DMS153 (cell line): ENCODE results near the gene TMEM240.
"Not testable (repeated sequence)": the region's sequence is repeated elsewhere in the genome, so short reads cannot be mapped to it uniquely, and the experiment has no call there.

ENCODE experiments used
- DNase-seq: peaks from one replicate; lab custom pipeline; 2025; lab: John Stamatoyannopoulos, UW

Gene TMEM240

GRCh38 chr1:1557688-1558087, 17.3 kb upstream of the TMEM240 start:
- not testable (repeated sequence) for DNase-seq

DNA sequence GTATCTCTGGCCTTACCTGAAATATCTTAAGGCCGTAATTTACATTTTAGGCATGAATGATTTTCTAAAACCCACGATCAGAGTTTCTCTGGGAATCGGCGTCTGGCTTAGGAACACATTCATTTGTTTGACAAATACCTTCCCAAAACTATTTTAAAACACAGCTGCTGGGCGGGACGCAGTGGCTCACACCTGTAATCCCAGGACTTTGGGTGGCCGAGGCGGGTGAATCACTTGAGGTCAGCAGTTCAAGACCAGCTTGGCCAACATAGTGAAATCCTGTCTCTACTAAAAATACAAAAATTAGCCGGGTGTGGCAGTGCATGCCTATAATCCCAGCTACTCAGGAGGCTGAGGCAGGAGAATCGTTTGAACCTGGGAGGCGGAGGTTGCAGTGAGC, 16.5 kb upstream of the TMEM240 start:
- not testable (repeated sequence) for DNase-seq

DNA sequence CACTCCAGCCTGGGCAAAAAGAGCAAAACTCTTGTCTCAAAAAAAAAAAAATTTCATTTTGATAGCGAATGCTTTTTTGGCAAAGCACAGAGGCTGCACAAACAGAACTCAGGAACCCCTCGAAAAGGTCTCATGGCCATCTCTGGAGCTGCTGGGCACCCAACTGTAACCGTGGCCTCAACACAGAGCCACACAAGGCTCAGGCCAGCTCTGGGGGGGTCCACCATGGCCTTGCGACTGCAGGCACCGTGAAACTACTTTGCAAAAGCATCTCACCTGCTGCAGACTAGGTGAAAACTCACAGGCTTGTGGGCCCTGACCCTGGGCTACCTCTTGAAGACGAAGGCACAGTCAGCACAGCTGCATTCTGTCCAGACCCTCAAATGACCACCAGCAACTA, 16.1 kb upstream of the TMEM240 start:
- DNase-seq: no peak

GRCh38 chr1:1554926-1555915, 14.8 kb upstream of the TMEM240 start:
- DNase-seq: no peak

GRCh38 chr1:1554550-1554925, 14.1 kb upstream of the TMEM240 start:
- no peak for DNase-seq

- no peak for DNase-seq
Measured at GRCh38 chr1:1553821-1554494, 13.5 kb upstream of the TMEM240 start.

DNA sequence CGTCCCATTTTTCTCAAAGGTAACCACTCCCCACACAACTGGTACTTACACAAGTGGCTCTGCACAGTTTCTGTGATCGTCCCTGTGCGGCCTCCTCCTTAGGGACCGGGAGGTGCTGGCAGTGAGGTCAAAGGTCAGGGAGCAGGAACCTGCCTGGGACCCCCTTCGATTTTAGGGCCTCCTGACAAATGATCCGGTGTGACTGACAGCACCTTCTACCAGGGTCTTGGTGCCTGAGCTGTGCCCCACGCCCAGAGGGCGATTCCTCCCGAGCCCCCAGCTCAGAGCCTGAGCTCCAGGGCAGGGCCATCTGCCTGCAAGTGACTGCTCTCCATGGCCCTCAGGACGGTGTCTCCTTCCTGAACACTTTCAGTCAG, 11.8 kb upstream of the TMEM240 start:
- DNase-seq: no peak

- DNase-seq: no peak
Measured at GRCh38 chr1:1551524-1552262, 11.3 kb upstream of the TMEM240 start.

DNA sequence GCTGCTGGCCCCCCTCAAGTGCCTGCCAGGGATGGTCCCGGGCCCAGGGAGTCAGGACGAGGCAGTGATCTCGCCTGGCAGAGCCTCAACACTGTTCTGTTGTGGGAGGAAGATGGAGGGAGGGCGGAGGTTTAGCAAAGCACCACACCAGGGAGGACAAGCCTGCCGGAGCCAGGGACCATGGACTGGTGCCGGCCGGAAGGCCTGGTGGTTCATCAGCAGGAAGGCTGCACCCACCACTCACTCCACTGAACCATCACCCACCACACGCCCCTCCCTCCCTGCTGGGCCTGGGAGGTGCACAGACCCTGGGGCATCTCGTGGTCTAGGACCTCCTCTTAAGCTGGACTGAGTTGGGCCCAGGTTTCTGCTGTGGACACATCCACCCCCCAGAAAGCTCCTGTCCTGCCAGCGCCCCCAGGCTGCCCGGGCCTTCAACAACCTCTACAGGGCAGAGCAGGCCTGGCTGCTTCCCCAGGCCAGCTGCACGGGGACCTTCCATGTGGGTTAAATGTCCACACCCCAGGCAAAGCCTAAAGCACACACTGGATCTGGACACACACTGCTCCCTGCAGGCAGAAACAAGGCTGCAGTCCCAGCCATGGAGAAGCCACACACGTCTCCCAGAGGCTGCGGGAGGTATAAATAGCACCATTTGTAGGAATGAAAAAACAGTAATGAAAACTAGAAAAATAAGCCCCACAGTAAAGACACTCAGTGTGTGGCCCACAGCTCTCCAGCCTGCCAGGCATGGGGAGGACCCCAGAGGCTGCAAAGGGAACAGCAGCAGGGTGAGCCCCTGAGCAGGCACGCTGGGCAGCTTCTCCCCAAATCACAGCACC, 10.4 kb upstream of the TMEM240 start:
- no peak for DNase-seq

DNA sequence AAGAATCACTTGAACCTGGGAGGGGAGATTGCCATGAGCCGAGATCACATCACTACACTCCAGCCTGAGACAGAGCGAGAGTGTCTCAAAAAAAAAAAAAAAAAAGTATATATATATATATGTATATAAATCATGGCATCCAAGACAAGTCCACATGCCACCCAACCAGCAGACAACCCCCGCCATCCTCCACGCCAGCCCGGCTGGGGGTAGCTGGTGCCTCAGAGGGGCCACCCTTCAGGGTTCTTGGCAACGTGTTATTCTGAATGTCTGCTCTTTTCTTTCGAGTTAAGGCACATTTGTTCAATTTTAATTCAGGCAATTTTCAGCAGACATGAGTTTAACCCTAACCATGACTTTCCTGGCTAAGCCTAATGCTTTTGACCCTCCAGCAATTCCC, 9.7 kb upstream of the TMEM240 start:
- DNase-seq: no peak

DNA sequence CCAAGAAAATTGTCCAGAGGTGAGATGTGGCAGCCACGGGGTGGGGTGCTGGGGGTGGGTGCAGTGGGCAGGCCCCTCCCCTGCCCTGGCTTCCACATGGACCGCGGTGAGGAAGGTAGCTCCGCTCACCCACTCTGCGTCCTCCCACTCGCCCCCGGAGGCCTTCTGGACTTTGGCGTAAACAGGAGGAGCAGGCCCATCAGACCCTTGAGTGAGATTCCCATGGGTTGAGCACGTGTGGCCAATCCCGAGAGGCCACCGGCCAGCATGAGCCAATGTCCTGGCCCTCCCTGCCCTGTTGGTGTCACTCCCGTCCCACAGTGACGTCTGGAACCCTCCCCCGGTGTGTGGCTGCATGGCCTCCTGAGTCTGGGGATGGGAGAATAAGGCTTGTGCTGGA, 8.2 kb upstream of the TMEM240 start:
- DNase-seq: no peak

DNA sequence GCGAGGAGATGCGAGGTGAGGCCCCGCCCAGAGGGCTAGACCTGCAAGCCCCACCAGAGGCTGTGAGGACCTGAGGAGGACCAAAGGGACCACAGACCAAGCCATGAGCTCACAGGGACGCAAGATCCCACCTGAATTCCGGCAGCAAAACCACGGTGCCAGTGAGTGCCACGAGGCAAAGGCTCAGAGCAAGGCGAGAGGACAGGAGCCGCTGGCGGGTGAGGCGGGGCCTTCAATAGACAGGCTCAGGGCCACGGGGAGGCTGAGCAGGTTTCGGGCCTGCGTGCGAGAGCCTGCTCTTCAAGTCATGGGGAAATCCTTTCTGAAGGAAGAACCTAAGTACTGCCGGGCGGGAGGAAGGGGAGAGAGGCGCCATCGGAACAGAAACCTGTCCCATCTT, 7.1 kb upstream of the TMEM240 start:
- no peak for DNase-seq

DNA sequence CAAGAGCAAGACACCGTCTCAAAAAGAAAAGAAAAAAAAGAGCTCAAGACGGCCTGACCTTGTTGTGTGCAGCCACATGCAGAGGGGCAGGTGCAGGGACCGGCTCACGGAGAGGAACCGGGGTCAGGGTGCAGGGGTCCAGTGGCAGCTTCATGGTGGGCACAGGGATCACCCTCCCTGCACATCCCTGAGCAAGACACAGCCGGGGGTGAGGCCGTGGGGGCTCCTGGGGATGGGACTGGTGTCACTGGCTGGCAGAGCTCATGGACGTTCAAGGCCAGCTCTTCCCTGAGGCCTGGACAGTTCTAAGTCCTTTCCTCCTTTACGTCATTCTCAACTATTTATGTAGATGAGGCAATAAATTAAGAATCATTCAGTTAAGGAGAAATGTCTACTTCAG, 6.6 kb upstream of the TMEM240 start:
- no peak for DNase-seq

- DNase-seq: no peak
Measured at GRCh38 chr1:1545946-1546737, 5.7 kb upstream of the TMEM240 start.

DNA sequence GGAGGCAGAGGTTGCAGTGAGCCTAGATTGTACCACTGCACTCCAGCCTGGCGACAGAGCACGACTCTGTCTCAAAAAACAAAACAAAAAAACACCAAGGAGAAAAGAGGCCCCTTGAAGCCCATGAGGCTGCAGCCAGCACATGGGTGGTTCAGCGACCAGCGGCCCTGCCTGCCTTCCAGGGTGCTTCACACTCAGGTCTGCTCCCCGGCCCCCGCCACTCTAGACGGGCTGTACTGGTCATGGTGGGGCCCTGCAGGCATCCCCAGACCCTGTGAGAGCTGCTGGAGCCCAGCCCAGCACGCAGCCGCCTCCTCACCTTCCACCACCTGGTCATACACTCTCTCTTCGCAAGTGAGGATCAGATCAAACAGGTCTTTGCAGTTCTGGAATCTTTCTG, 4.1 kb upstream of the TMEM240 start:
- DNase-seq: no peak

- DNase-seq: no peak
Measured at GRCh38 chr1:1543706-1544099, 3.3 kb upstream of the TMEM240 start.

GRCh38 chr1:1542766-1543705, 2.6 kb upstream of the TMEM240 start:
- no peak for DNase-seq

DNA sequence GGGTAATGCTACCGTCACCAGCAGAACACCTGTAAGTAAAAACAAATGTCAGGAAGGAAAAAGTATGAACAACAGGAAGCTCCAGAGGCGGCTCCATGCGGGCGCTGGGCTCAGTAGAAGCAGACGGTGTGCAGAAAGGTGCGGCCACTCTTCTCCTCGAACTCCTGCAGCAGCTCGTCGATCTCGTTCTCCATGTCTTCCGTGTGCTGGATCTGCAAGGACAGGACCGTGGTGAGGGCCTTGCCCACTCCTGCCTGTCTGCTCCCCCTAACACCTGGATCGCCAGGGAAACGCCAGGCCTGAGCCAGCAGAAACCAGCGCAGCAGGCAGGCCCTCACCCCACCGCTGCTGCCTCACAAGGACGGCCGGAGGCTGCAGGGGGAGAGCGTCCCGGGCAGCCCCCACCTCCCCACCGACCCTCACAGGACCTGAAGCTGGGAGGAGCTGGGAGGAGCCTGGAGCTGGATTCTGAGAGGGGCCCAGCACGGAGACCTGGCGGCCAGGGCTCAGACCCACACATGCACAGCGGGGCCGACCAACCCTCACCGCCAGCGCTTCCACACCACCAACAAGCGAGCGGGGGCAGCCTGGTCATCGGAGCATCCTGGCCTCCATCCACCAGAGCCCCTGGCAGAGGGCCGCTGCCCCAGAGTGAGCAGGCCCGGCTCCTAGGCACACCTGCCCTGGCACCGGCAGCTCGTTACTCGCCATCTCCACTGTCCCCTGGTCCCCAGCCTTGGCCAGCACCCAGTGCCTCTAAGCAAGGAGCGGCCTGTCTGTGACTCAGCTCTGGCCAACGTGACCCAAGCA, 1.7 kb upstream of the TMEM240 start:
- no peak for DNase-seq
